Measurements from ENCODE around the gene ATP6V0A1. TPM values are rescaled to one million over a fixed set of nuclear protein-coding genes. Genes with fewer than 3 reads are reported as not detected.
A peak's percentile ranks its signal among the peaks of the same experiment; 100 is the strongest.

Gene ATP6V0A1
- total RNA-seq, 1 donor from 2014 or later: 40.4 TPM

DNA sequence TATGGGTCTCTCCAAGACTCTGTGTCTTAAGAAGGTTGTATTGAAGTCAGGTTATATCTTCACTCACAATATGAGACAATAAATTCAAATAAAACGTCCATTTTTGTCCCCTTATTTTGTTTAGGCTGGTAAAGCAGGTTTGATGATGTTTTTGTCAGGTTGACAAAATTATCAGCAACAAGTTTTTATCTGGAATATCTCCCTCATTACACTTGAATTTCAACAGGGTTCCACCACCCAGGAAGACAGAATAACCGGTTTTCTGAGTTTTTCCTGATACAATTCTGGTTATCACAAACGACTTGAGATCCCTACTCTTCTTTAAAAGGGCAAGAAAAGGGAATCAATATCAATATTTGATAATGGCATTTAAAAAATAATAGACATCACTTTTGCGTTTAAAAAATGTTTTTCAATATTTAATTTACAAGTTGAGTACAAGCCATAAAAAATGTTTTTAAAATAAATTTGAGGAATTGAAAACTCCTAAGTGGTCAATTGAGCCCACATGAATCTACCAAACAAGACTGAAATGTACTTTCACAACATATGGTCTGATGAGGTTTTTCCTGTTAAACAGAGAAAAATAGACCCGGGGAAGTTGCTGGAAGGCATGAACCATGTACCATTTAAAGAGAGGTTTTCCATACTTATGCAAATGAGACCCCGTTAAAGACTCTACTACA, 1.4 kb upstream of the ATP6V0A1 start:
- Histone ChIP-seq H3K36me3 (no peaks in the 10 kb centered on the region), H3K9ac (no peak overlapping the region), H3K4me2 (no peak overlapping the region), H3K9me3 (ENCODE audit: low read depth) (no peaks in the 10 kb centered on the region), H4K20me1 (ENCODE audit: low read depth) (peaks cover 17% of the 10 kb centered on the region), H3K4me1 (peaks cover 8% of the 10 kb centered on the region), H3K79me2 (ENCODE audit: low read depth) (peaks cover 19% of the 10 kb centered on the region), H3K27ac (no peak overlapping the region), H2AFZ (replicated peaks) (no peak overlapping the region), H3K4me3 (no peak overlapping the region), H3F3A (ENCODE audit: low read depth) (peaks cover 26% of the 10 kb centered on the region), H3K27me3 (no peaks in the 10 kb centered on the region)
- H3K27ac Mint-ChIP-seq: peak overlapping the region; percentile 5
- H3K4me3 Mint-ChIP-seq: peak overlapping the region; percentile 61
- no peak for TF ChIP-seq EZH2 (IDR thresholded peaks at IDR 0.05)
- TF ChIP-seq, protein P1, sequence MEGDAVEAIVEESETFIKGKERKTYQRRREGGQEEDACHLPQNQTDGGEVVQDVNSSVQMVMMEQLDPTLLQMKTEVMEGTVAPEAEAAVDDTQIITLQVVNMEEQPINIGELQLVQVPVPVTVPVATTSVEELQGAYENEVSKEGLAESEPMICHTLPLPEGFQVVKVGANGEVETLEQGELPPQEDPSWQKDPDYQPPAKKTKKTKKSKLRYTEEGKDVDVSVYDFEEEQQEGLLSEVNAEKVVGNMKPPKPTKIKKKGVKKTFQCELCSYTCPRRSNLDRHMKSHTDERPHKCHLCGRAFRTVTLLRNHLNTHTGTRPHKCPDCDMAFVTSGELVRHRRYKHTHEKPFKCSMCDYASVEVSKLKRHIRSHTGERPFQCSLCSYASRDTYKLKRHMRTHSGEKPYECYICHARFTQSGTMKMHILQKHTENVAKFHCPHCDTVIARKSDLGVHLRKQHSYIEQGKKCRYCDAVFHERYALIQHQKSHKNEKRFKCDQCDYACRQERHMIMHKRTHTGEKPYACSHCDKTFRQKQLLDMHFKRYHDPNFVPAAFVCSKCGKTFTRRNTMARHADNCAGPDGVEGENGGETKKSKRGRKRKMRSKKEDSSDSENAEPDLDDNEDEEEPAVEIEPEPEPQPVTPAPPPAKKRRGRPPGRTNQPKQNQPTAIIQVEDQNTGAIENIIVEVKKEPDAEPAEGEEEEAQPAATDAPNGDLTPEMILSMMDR (IDR thresholded peaks at IDR 0.05): no peak
- TF ChIP-seq EZH2phosphoT487 (IDR thresholded peaks at IDR 0.05): no peak
- H3K36me3 Mint-ChIP-seq: peaks cover 2% of the 10 kb centered on the region
- H3K9me3 Mint-ChIP-seq: no peaks in the 10 kb centered on the region
- DNase-seq (ENCODE audit: low spot score): no peak
- peaks cover 24% of the 10 kb centered on the region for H3K4me1 Mint-ChIP-seq
- peaks cover 2% of the 10 kb centered on the region for H3K27me3 Mint-ChIP-seq (ENCODE audit: insufficient read depth, low read depth)

DNA sequence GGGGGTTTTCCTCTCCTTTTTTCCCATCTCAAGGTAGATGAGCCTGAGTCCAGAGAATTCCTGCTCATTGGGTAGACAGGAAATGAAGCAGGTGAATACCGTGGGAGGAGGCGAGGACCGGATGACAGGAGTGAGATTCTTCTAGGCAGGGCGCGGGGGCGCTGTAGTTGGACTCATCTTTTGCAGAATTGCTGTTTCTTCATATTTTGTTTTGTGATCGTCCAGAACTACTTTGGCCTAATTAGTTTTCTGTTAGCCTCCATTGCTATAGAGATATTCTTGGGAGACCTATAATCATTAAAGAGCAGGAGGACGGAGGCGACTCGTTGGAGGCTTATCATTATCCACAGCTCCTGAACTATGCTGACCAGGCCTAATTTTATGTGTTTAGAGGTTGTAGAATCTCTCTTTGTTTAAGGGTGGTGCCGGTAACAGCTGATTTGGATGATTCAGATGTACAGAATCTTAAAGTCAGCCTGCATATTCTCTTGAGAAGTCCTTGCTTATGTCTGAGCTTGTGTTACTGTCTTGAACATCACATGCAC, 650 bp downstream of the ATP6V0A1 start:
- Mint-ChIP-seq H3K27ac (peak overlapping the region; percentile 95), H3K4me3 (peak overlapping the region; percentile 97), H3K27me3 (ENCODE audit: insufficient read depth, low read depth) (peaks cover 3% of the 10 kb centered on the region), H3K9me3 (no peaks in the 10 kb centered on the region), H3K36me3 (peaks cover 5% of the 10 kb centered on the region), H3K4me1 (peaks cover 24% of the 10 kb centered on the region)
- TF ChIP-seq, protein P1 (IDR thresholded peaks at IDR 0.05): peak; percentile 47
- TF ChIP-seq EZH2 (IDR thresholded peaks at IDR 0.05) (no peak), EZH2phosphoT487 (IDR thresholded peaks at IDR 0.05) (no peak)
- Histone ChIP-seq H3F3A (ENCODE audit: low read depth) (peaks cover 26% of the 10 kb centered on the region), H3K36me3 (no peaks in the 10 kb centered on the region), H3K4me2 (peak overlapping the region; percentile 80), H2AFZ (replicated peaks) (peak overlapping the region; percentile 78), H3K4me3 (peak overlapping the region; percentile 70), H3K27me3 (no peaks in the 10 kb centered on the region), H4K20me1 (ENCODE audit: low read depth) (peaks cover 17% of the 10 kb centered on the region), H3K4me1 (peaks cover 8% of the 10 kb centered on the region), H3K9me3 (ENCODE audit: low read depth) (no peaks in the 10 kb centered on the region), H3K27ac (no peak overlapping the region), H3K9ac (peak overlapping the region; percentile 40), H3K79me2 (ENCODE audit: low read depth) (peaks cover 19% of the 10 kb centered on the region)
- peak; percentile 41 for DNase-seq (ENCODE audit: low spot score)

DNA sequence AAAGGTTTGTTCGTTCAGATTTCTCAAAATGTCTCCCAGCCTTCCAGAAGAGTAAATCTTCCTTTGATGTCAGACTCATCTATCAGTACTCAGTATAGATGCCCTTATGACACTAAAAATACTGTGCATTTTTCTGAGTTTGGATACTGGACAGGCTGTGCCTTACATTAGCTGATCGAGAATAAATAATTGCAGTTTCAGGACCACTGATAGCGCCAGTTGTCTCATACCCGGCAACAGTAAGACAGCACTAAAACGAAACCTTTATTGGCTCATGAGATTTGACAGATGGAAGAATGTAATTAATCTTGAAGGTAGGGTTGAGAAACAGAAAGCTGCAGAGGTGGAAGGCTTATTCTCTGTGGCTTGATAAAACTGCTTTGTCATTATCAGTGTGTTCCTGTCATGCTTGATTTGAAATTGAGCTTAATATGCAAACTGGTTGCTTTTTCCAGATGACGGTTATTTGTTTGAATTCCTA, 1.2 kb downstream of the ATP6V0A1 start:
- peaks cover 24% of the 10 kb centered on the region for H3K4me1 Mint-ChIP-seq
- no peak overlapping the region for H3K27ac ChIP-seq
- TF ChIP-seq EZH2phosphoT487 (IDR thresholded peaks at IDR 0.05): no peak
- no peak for TF ChIP-seq EZH2 (IDR thresholded peaks at IDR 0.05)
- TF ChIP-seq, protein P1 (IDR thresholded peaks at IDR 0.05): no peak
- H3K4me3 ChIP-seq: peak overlapping the region; percentile 70
- H3K27me3 Mint-ChIP-seq (ENCODE audit: insufficient read depth, low read depth): peaks cover 2% of the 10 kb centered on the region
- peak overlapping the region; percentile 80 for H3K4me2 ChIP-seq
- no peak overlapping the region for H3K9ac ChIP-seq
- DNase-seq (ENCODE audit: low spot score): peak; percentile 27
- H3K36me3 Mint-ChIP-seq: peaks cover 5% of the 10 kb centered on the region
- H3K79me2 ChIP-seq (ENCODE audit: low read depth): peaks cover 19% of the 10 kb centered on the region
- peak overlapping the region; percentile 23 for H3K27ac Mint-ChIP-seq
- no peaks in the 10 kb centered on the region for H3K36me3 ChIP-seq
- H3F3A ChIP-seq (ENCODE audit: low read depth): peaks cover 26% of the 10 kb centered on the region
- H4K20me1 ChIP-seq (ENCODE audit: low read depth): peaks cover 17% of the 10 kb centered on the region
- no peaks in the 10 kb centered on the region for H3K9me3 Mint-ChIP-seq
- H3K4me3 Mint-ChIP-seq: peak overlapping the region; percentile 97
- H2AFZ ChIP-seq (replicated peaks): no peak overlapping the region
- no peaks in the 10 kb centered on the region for H3K9me3 ChIP-seq (ENCODE audit: low read depth)
- peaks cover 8% of the 10 kb centered on the region for H3K4me1 ChIP-seq
- H3K27me3 ChIP-seq: no peaks in the 10 kb centered on the region

All from neural progenitor cell (in vitro differentiated cells).